LNCaP clone FGC (cell line): ENCODE measurements around the gene SPATA6L.

Experiments
- DNase-seq: peaks from one replicate; pipeline ENCODE4 v3.0.0-alpha.2; 2011; ENCODE audit warnings: low read depth
- H3K4me3 ChIP-seq: 2 replicates; pipeline ENCODE4 v1.5.1; 2011; ENCODE audit warnings: mild to moderate bottlenecking, low read depth, low read length, control low read depth
- CTCF ChIP-seq: IDR thresholded peaks from 2 replicates; pipeline ENCODE4 v1.5.1; 2012; ENCODE audit warnings: mild to moderate bottlenecking; ENCODE audit not compliant: control insufficient read depth, insufficient read depth; ENCODE audit errors: extremely low read depth

Gene SPATA6L

GRCh38 chr9:4704129-4704528 lies 37.8 kb upstream of the SPATA6L start:
- no peak overlapping the region for H3K4me3 ChIP-seq
- no peak for TF ChIP-seq CTCF

GRCh38 chr9:4701526-4701925 lies 35.2 kb upstream of the SPATA6L start:
- no peak for DNase-seq
- TF ChIP-seq CTCF = no peak
- H3K4me3 ChIP-seq = no peak overlapping the region

More at GRCh38 chr9:4704129-4704528, 37.8 kb upstream of the SPATA6L start:
- DNase-seq = no peak

- no peak for DNase-seq
- no peak for TF ChIP-seq CTCF
- H3K4me3 ChIP-seq = no peak overlapping the region
These were observed 34.7 kb upstream of the SPATA6L start for GRCh38 chr9:4700932-4701331.

- no peak for TF ChIP-seq CTCF
- no peak overlapping the region for H3K4me3 ChIP-seq
- DNase-seq = no peak
These were observed 33.8 kb upstream of the SPATA6L start for GRCh38 chr9:4700091-4700490.

GRCh38 chr9:4691795-4692194 lies 25.5 kb upstream of the SPATA6L start:
- DNase-seq = no peak
- TF ChIP-seq CTCF = no peak
- no peak overlapping the region for H3K4me3 ChIP-seq

- no peak overlapping the region for H3K4me3 ChIP-seq
- no peak for DNase-seq
- TF ChIP-seq CTCF = no peak
These were observed 23.9 kb upstream of the SPATA6L start for GRCh38 chr9:4690144-4690543.

GRCh38 chr9:4689687-4690104 lies 23.4 kb upstream of the SPATA6L start:
- TF ChIP-seq CTCF = no peak
- no peak for DNase-seq
- H3K4me3 ChIP-seq = no peak overlapping the region
